K562 (cell line): ENCODE measurements around the gene VSIG10L. TPM values are rescaled to one million over a fixed set of nuclear protein-coding genes. Genes with fewer than 3 reads are reported as not detected.

Experiments used
- CBFB ChIP-seq: sonication (generic); formaldehyde crosslinking; IDR thresholded peaks from 2 replicates; pipeline ENCODE4 v1.4.0; 2020; ENCODE audit warnings: mild to moderate bottlenecking, missing genetic modification reagents
- CBX3 ChIP-seq, 2 experiments: IDR thresholded peaks; 1 replicate in 1 of 2; 2 replicates in 1 of 2; pipeline ENCODE4 v1.6.1; 2012; ENCODE audit warnings: inconsistent platforms in 2 of 2, low read length in 2 of 2, borderline replicate concordance in 1 of 2, control low read depth in 1 of 2
- EP400 ChIP-seq: fragments of 450-650 bp; IDR thresholded peaks from 2 replicates; pipeline ENCODE4 v1.6.1; 2017; ENCODE audit warnings: antibody characterized with exemption, mild to moderate bottlenecking, moderate library complexity
- ETS2 ChIP-seq: IDR thresholded peaks from 2 replicates; pipeline ENCODE4 v1.6.1; 2016; ENCODE audit warnings: borderline replicate concordance, missing genetic modification characterization, mild to moderate bottlenecking, moderate library complexity, missing compliant biosample characterization; ENCODE audit not compliant: poor library complexity, severe bottlenecking
- HDAC1 ChIP-seq, 2 experiments: fragments of 450-650 bp; IDR thresholded peaks; 2 replicates each; pipeline ENCODE4 v1.6.1; 2016 to 2017; ENCODE audit warnings: inconsistent platforms in 1 of 2, mild to moderate bottlenecking in 1 of 2, moderate library complexity in 1 of 2
- JUND ChIP-seq, 2 experiments: IDR thresholded peaks; 2 replicates in 1 of 2; 3 replicates in 1 of 2; pipeline ENCODE4 v1.6.1; 2011; ENCODE audit warnings: borderline replicate concordance in 2 of 2, low read depth in 2 of 2, low read length in 2 of 2, improper control_type of control experiment in 1 of 2, missing biosample characterization in 1 of 2, missing genetic modification characterization in 1 of 2, missing genetic modification reagents in 1 of 2
- KLF13 ChIP-seq: fragments of 450-650 bp; IDR thresholded peaks from 2 replicates; pipeline ENCODE4 v1.6.1; 2016; ENCODE audit warnings: missing genetic modification characterization, low read depth, mild to moderate bottlenecking, missing compliant biosample characterization, moderate library complexity, borderline replicate concordance
- MEIS2 ChIP-seq: fragments of 450-650 bp; IDR thresholded peaks from 2 replicates; pipeline ENCODE4 v1.6.1; 2014; ENCODE audit warnings: mild to moderate bottlenecking; ENCODE audit not compliant: partially characterized antibody
- NCOR1 ChIP-seq: fragments of 450-650 bp; IDR thresholded peaks from 2 replicates; pipeline ENCODE4 v1.6.1; 2016; ENCODE audit warnings: mild to moderate bottlenecking, moderate library complexity
- NR2C1 ChIP-seq, 2 experiments: fragments of 450-650 bp; IDR thresholded peaks; 2 replicates each; pipeline ENCODE4 v1.6.1; 2017; ENCODE audit warnings: mild to moderate bottlenecking in 2 of 2, antibody characterized with exemption in 1 of 2, inconsistent platforms in 1 of 2, missing compliant biosample characterization in 1 of 2, missing genetic modification characterization in 1 of 2
- PHF20 ChIP-seq: fragments of 450-650 bp; IDR thresholded peaks from 2 replicates; pipeline ENCODE4 v1.6.1; 2018; ENCODE audit not compliant: partially characterized antibody
- PHF21A ChIP-seq: fragments of 450-650 bp; IDR thresholded peaks from 2 replicates; pipeline ENCODE4 v1.6.1; 2017; ENCODE audit warnings: low read depth, borderline replicate concordance
- PML ChIP-seq: IDR thresholded peaks from 2 replicates; pipeline ENCODE4 v1.6.1; 2012; ENCODE audit warnings: low read length, inconsistent platforms
- POLR2B ChIP-seq: fragments of 450-650 bp; IDR thresholded peaks from 2 replicates; pipeline ENCODE4 v1.6.1; 2018; ENCODE audit warnings: low read depth; ENCODE audit not compliant: partially characterized antibody
- RAD21 ChIP-seq, 2 experiments: fragments of 250-450 bp in 1 of 2; fragments of 450-650 bp in 1 of 2; sonication (Bioruptor Pico) in 1 of 2; formaldehyde crosslinking in 1 of 2; IDR thresholded peaks in 1 of 2; conservative IDR thresholded peaks in 1 of 2; 2 replicates each; pipeline versions ENCODE4 v1.4.0 to v1.8.0; 2020 to 2022; ENCODE audit warnings: mild to moderate bottlenecking in 2 of 2, moderate library complexity in 1 of 2
- SREBF2 ChIP-seq: sonication (generic); formaldehyde crosslinking; IDR thresholded peaks from 2 replicates; pipeline ENCODE4 v1.4.0; 2020; ENCODE audit warnings: mild to moderate bottlenecking, missing genetic modification reagents
- ZNF668 ChIP-seq: fragments of 250-450 bp; sonication (Bioruptor Pico); IDR thresholded peaks from 2 replicates; pipeline ENCODE4 v1.8.0; 2022; ENCODE audit warnings: mild to moderate bottlenecking, inconsistent platforms
- polyA plus RNA-seq, 8 experiments: library from polyadenylated mRNA; depleted of rRNA in 4 of 8; stranded (reverse) in 5 of 8; unstranded in 3 of 8; fragments of >200 nt; fragmentation: Nextera tagmentation in 2 of 8; fragmentation: Illumina TruSeq in 1 of 8; extraction: Ambion mirVana in 2 of 8; extraction: Trizol in 1 of 8; gene quantifications; 2 replicates each; pipeline versions ENCODE4 v1.2.1 to v1.2.3, GENCODE V29; 2011 to 2014; ENCODE audit warnings: inconsistent platforms in 1 of 8, missing spikeins in 1 of 8
- total RNA-seq, 7 experiments: library from RNA; depleted of rRNA in 6 of 7; stranded (reverse); fragments of >200 nt in 6 of 7; fragmentation: Illumina TruSeq in 2 of 7; extraction: Trizol in 2 of 7; gene quantifications; 2 replicates each; pipeline versions ENCODE4 v1.2.1 to v1.2.3, GENCODE V29; 2011 to 2021; ENCODE audit warnings: low replicate concordance in 1 of 7
- TF ChIP-seq, protein P1 (sequence below), 3 experiments: fragments of 200-800 bp in 1 of 3; sonication (Bioruptor generic) in 1 of 3; sonication (generic) in 1 of 3; formaldehyde crosslinking in 1 of 3; IDR thresholded peaks; 2 replicates each; pipeline versions ENCODE4 v1.6.1 to v1.8.0; 2016 to 2022; ENCODE audit warnings: mild to moderate bottlenecking in 2 of 3, missing compliant biosample characterization in 2 of 3, missing genetic modification characterization in 2 of 3, missing genetic modification reagents in 1 of 3
- TF ChIP-seq, protein P2 (sequence below), 2 experiments: IDR thresholded peaks; 2 replicates each; pipeline ENCODE4 v1.6.1; 2012; ENCODE audit warnings: improper control_type of control experiment in 2 of 2, low read depth in 2 of 2, low read length in 2 of 2, borderline replicate concordance in 1 of 2

VSIG10L gene
- total and polyA plus RNA-seq, 9 of the 15 experiments (the other 6 are each of a cell fraction or from before 2014, with no cell fraction given): 1.1 to 7.6 (median 2.2) TPM

DNA sequence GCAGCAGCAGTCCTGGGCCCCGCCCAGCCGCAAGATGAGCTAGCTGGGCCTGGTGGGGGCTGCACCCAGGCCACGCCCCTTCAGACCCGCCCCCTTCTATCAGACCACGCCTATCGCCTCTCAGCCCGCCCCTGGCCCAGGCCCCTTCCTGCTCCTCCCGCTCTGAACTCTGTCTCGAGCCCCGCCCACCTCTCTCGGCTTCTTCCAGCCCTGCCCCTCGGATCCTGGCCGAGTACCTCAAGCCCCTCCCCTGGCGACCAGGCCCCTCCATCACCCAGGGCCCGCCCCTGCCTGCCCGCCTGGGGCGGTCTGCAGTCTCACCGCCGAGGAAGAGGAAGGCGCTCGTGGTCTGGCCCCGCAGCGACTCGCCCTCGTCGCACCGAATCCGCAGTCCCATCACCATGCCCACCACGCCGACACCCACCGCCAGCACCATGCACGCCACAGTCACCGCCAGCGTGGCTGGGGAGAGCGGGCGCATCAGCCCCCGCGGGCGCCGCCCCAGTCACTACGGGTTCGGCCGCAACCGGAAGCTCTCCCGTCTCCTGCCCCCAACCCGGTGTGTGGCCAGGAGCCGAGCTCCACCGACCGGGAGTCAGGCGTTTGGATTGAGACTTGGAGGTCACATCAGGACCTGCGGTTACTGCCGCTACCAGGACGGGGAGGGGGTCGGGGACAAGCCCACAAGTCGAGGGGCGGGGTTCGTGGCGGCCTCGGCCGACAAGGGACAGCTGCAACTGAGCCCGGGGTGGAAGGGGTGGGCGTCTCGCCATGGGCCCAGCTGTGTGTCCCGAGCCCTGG, 25.8 kb upstream of the VSIG10L start (continued):
- TF ChIP-seq, protein P1, sequence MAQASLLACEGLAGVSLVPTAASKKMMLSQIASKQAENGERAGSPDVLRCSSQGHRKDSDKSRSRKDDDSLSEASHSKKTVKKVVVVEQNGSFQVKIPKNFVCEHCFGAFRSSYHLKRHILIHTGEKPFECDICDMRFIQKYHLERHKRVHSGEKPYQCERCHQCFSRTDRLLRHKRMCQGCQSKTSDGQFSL (CRISPR knock-in tag; IDR thresholded peaks at IDR 0.05): 0 out of 2 replicates have a peak, but pooled peaks have one; percentile 63
- TF ChIP-seq, protein P1 (tag; IDR thresholded peaks at IDR 0.05): no peak; a peak in 1 of 4 replicates
- TF ChIP-seq ZNF668: no peak
- TF ChIP-seq, protein P2, sequence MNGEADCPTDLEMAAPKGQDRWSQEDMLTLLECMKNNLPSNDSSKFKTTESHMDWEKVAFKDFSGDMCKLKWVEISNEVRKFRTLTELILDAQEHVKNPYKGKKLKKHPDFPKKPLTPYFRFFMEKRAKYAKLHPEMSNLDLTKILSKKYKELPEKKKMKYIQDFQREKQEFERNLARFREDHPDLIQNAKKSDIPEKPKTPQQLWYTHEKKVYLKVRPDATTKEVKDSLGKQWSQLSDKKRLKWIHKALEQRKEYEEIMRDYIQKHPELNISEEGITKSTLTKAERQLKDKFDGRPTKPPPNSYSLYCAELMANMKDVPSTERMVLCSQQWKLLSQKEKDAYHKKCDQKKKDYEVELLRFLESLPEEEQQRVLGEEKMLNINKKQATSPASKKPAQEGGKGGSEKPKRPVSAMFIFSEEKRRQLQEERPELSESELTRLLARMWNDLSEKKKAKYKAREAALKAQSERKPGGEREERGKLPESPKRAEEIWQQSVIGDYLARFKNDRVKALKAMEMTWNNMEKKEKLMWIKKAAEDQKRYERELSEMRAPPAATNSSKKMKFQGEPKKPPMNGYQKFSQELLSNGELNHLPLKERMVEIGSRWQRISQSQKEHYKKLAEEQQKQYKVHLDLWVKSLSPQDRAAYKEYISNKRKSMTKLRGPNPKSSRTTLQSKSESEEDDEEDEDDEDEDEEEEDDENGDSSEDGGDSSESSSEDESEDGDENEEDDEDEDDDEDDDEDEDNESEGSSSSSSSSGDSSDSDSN (IDR thresholded peaks at IDR 0.05; ENCODE audit: borderline replicate concordance in 1 of 2, low read depth in 2 of 2, low read length in 2 of 2): peak in 1 of 2 experiments; percentile 60; a peak in 1 of 4 replicates
- peak in 1 of 2 experiments; percentile 42; a peak in 1 of 3 replicates for TF ChIP-seq CBX3 (IDR thresholded peaks at IDR 0.05; ENCODE audit: borderline replicate concordance in 1 of 2, low read length in 2 of 2)
- peak; percentile 19; the same call in 1 of the 2 replicates for TF ChIP-seq JUND (IDR thresholded peaks at IDR 0.05; ENCODE audit: borderline replicate concordance, low read depth, low read length)
- peak; percentile 24; the same call in 1 of the 3 replicates for TF ChIP-seq JUND (tag; IDR thresholded peaks at IDR 0.05; ENCODE audit: borderline replicate concordance, low read depth, low read length)
- TF ChIP-seq NCOR1: peak; percentile 60
- peak; percentile 46; the same call in 1 of the 2 replicates for TF ChIP-seq PML
- peak; percentile 76; the same call in 1 of the 2 replicates for TF ChIP-seq KLF13 (tag)
- no peak for TF ChIP-seq SREBF2 (CRISPR knock-in tag)
- TF ChIP-seq ETS2 (tag): no peak
- TF ChIP-seq NR2C1 (IDR thresholded peaks at IDR 0.05): no peak
- TF ChIP-seq NR2C1 (tag; IDR thresholded peaks at IDR 0.05): peak; percentile 42; the same call in 1 of the 2 replicates
- TF ChIP-seq MEIS2: peak; percentile 15
- peak in 1 of 2 experiments; percentile 90; a peak in 2 of 4 replicates for TF ChIP-seq HDAC1 (IDR thresholded peaks at IDR 0.05)
- TF ChIP-seq RAD21 (CRISPR knock-in tag; conservative IDR thresholded peaks at IDR 0.05 in 1 of 2, IDR thresholded peaks at IDR 0.05 in 1 of 2): peak in 1 of 2 experiments; percentile 5; a peak in 1 of 4 replicates
- peak; percentile 51; the same call in 1 of the 2 replicates for TF ChIP-seq PHF21A
- TF ChIP-seq PHF20: peak; percentile 78
- 0 out of 2 replicates have a peak, but pooled peaks have one; percentile 8 for TF ChIP-seq CBFB (CRISPR knock-in tag)
- TF ChIP-seq EP400: peak; percentile 95
- TF ChIP-seq POLR2B: peak; percentile 68
